Mesothelial cell of epicardium (in vitro differentiated cells): ENCODE results near the gene RNF8. TPM values are rescaled to one million over a fixed set of nuclear protein-coding genes. Genes with fewer than 3 reads are reported as not detected.
A peak's percentile ranks its signal among the peaks of the same experiment; 100 is the strongest.

Experiments
- DNase-seq, 2 experiments: peaks; one replicate each; pipeline ENCODE4 v3.0.0; 2021; ENCODE audit warnings: low spot score in 2 of 2; ENCODE audit not compliant: unreplicated experiment in 2 of 2
- H3K27ac Mint-ChIP-seq: 2 replicates; pipeline ENCODE4 v1.8.0; 2021; ENCODE audit warnings: mixed read lengths
- H3K27me3 Mint-ChIP-seq: 2 replicates; pipeline ENCODE4 v1.8.0; 2021; ENCODE audit warnings: low read depth, mixed read lengths
- H3K36me3 Mint-ChIP-seq: 2 replicates; pipeline ENCODE4 v1.8.0; 2021; ENCODE audit warnings: mixed read lengths
- H3K4me1 Mint-ChIP-seq: 2 replicates; pipeline ENCODE4 v1.8.0; 2021; ENCODE audit warnings: mixed read lengths
- H3K4me3 Mint-ChIP-seq: 2 replicates; pipeline ENCODE4 v1.8.0; 2021; ENCODE audit warnings: mild to moderate bottlenecking, moderate library complexity, mixed read lengths
- H3K9me3 Mint-ChIP-seq: 2 replicates; pipeline ENCODE4 v1.8.0; 2021; ENCODE audit warnings: mixed read lengths
- total RNA-seq: library from RNA; stranded (reverse); gene quantifications from 3 replicates; pipeline ENCODE4 v1.2.1, GENCODE V29; 2021
- TF ChIP-seq, protein P1 (sequence below): fragments of 200-600 bp; sonication (generic); IDR thresholded peaks from one replicate; pipeline ENCODE4 v1.5.0; 2021; ENCODE audit warnings: antibody characterized with exemption; ENCODE audit not compliant: unreplicated experiment

RNF8 gene
- total RNA-seq, 1 donor from 2014 or later = 22.6 TPM

DNA sequence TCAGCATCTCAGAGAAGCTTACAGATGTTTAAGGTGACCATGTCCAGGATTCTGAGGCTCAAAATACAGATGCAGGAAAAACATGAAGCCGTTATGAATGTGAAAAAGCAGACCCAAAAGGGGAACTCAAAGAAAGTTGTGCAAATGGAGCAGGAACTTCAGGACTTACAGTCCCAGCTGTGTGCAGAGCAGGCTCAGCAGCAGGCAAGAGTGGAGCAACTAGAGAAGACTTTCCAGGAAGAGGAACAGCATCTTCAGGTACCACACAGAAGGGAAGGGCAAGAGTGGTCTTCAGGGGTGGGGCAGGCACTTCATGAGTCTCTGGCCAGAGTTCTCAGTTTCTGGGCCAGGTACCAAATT lies 15.2 kb downstream of the RNF8 start:
- no peaks in the 10 kb centered on the region for H3K27me3 Mint-ChIP-seq
- TF ChIP-seq, protein P1, sequence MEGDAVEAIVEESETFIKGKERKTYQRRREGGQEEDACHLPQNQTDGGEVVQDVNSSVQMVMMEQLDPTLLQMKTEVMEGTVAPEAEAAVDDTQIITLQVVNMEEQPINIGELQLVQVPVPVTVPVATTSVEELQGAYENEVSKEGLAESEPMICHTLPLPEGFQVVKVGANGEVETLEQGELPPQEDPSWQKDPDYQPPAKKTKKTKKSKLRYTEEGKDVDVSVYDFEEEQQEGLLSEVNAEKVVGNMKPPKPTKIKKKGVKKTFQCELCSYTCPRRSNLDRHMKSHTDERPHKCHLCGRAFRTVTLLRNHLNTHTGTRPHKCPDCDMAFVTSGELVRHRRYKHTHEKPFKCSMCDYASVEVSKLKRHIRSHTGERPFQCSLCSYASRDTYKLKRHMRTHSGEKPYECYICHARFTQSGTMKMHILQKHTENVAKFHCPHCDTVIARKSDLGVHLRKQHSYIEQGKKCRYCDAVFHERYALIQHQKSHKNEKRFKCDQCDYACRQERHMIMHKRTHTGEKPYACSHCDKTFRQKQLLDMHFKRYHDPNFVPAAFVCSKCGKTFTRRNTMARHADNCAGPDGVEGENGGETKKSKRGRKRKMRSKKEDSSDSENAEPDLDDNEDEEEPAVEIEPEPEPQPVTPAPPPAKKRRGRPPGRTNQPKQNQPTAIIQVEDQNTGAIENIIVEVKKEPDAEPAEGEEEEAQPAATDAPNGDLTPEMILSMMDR = no peak
- H3K36me3 Mint-ChIP-seq = peaks cover 11% of the 10 kb centered on the region
- DNase-seq = no peak
- H3K4me1 Mint-ChIP-seq = peaks cover 4% of the 10 kb centered on the region
- H3K27ac Mint-ChIP-seq = no peak overlapping the region
- no peak overlapping the region for H3K4me3 Mint-ChIP-seq
- no peaks in the 10 kb centered on the region for H3K9me3 Mint-ChIP-seq

DNA sequence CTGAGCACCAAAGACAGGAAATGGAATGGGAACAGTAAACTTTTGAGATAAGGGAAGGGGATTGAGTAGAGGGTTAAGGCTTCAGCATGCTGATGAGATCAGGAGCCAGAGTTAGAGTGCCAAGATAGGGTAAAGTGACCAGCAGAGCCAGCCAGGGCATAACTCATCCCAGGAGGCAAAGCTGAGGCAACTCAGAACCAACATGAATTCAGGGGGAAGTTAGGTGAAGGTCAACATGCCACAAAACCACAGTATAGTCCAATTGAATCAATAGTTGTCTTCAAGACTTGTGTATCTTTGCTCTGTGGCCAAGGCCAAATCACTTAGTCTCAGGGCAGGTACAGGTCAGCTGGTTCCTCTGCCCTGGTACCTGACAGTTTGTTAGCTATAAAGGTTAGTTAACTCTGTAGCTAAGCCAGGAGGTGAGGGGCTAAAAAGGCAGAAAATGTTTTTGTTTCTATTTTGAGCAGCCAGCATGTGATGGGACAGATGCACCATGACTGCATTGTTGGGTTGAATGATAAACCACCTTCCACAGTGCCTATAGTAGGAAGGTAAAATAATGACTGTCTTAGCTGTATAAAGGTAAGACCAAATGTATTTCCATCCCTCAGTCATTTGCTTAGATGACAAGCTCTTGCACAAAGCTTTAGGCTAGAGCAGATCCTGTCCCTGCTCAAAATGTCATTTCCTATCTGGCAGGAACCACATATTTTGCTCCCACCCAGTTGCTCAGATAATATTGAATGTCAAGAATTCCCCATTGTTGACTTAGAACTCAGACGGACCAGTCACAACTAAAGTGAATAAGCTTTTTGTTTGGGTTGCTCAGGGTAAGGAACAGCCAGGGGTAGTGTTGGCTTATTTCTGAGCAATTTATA lies 15.8 kb downstream of the RNF8 start:
- Mint-ChIP-seq H3K4me1 (peaks cover 7% of the 10 kb centered on the region), H3K27me3 (no peaks in the 10 kb centered on the region), H3K9me3 (no peaks in the 10 kb centered on the region), H3K27ac (no peak overlapping the region), H3K36me3 (peaks cover 13% of the 10 kb centered on the region), H3K4me3 (no peak overlapping the region)
- TF ChIP-seq, protein P1 = no peak
- DNase-seq = no peak

DNA sequence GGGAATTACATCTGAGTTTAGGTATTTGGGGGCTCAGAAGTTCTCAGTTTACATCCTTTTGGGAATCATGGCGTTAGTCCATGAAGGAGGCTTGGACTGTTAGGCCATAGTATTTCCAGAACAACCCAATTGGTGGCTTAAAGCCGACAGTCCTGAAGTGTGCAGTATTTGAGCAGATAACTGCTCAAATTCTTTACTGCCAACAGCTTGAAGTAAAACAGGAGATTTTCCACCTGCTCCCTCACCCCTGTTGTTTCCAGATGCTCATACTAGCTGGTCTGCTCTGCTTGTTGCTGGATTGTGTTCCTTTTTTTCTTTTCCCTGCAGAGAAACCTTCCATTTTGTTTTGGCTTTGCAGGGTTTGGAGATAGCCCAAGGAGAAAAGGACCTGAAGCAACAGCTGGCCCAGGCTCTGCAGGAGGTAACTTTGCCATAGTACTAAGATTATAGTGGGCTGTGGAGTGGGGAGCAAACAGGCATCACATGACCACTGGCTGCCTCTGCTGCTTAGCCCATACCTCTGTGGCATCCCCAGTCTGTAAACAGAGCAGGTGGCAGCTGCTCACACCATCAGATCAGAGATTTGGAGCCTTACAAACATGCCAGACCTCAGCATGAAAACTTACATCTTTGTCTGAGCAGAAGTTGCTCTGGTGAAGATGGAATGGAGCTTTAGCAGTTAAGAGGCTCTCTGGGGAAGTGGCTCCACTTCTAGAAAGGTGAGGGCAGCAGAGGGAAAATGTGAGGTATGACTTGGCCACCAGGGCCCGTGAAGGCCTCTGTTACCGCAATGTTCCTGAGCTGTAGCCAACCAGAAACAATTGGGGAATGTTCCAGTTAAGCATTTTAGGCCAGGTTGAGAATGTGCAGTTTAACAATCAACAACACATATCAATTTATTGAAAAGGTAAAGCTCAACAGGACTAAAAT lies 17.6 kb downstream of the RNF8 start:
- no peaks in the 10 kb centered on the region for H3K27me3 Mint-ChIP-seq
- H3K36me3 Mint-ChIP-seq = peaks cover 18% of the 10 kb centered on the region
- TF ChIP-seq, protein P1 = no peak
- H3K4me3 Mint-ChIP-seq = no peak overlapping the region
- no peaks in the 10 kb centered on the region for H3K9me3 Mint-ChIP-seq
- peak overlapping the region; percentile 79 for H3K27ac Mint-ChIP-seq
- no peak for DNase-seq
- H3K4me1 Mint-ChIP-seq = peaks cover 7% of the 10 kb centered on the region

DNA sequence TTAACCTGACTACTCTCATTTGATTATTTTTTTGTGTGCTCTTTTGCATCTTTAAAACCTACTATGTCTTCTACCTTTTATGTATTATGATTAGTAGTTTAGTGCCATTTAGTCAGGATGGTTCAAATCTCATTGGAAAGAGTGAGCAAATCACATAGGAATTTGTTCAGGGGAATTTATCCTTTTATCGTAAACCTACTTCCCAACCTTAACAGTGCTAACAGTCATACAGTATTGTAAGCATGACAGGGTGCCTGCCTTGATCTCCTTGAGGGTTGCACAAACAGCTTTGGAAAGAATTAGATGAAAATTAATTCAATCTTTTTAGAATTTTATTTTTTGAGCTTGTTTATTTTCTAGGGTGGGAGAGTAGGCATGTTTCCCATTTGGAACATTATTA lies 18.3 kb downstream of the RNF8 start:
- Mint-ChIP-seq H3K27me3 (no peaks in the 10 kb centered on the region), H3K4me1 (peaks cover 7% of the 10 kb centered on the region), H3K36me3 (peaks cover 21% of the 10 kb centered on the region), H3K27ac (peak overlapping the region; percentile 79), H3K4me3 (no peak overlapping the region), H3K9me3 (no peaks in the 10 kb centered on the region)
- TF ChIP-seq, protein P1 = no peak
- no peak for DNase-seq

DNA sequence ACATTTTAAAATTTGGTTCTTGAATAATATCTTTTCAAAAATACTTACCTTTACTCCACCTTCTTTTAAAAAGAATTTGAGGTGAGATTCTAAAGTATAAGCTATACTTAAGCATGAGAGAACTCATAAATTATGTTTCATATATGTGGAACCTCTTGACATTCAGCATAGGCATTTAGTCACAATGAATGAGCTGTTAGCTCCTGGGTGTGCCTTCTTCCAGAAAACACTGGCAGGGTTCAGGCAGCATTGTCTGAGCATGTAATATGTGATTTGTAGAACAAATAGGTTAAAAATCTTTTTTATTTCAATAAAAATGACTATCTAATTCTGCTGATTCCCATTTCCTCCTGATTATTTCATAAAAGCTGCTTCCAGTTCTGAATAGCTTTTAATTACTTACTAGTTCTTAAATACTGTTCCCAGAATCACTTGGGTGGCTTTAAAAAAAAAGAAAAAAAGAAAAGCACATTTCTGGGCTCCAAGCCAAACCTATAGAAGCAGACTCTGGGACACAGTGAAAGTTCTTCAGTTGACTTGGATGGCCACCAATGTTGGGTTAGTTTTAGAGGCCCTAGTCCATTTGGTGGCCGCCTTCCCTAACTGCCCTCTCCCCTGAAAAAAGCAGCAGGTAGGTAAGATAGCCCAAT lies 20.2 kb downstream of the RNF8 start:
- Mint-ChIP-seq H3K27me3 (no peaks in the 10 kb centered on the region), H3K36me3 (peaks cover 24% of the 10 kb centered on the region), H3K27ac (no peak overlapping the region), H3K4me1 (peaks cover 7% of the 10 kb centered on the region), H3K4me3 (no peak overlapping the region), H3K9me3 (no peaks in the 10 kb centered on the region)
- TF ChIP-seq, protein P1 = no peak
- DNase-seq = no peak
